Mesendoderm (in vitro differentiated cells): Measurements from ENCODE around the gene LRRC27.

Experiments used
- DNase-seq: peaks from one replicate; pipeline ENCODE4 v3.0.0; 2013
- H2AK5ac ChIP-seq: 2 replicates; pipeline ENCODE4 v1.6.1; 2013; ENCODE audit warnings: low read length, inconsistent platforms
- H2BK120ac ChIP-seq: 2 replicates; pipeline ENCODE4 v1.6.1; 2013; ENCODE audit warnings: low read depth, mild to moderate bottlenecking, low read length, moderate library complexity, mixed read lengths
- H2BK15ac ChIP-seq: replicated peaks from 2 replicates; pipeline ENCODE4 v1.6.1; 2013; ENCODE audit warnings: low read depth, mild to moderate bottlenecking, moderate library complexity
- H2BK5ac ChIP-seq: 2 replicates; pipeline ENCODE4 v1.6.1; 2013; ENCODE audit warnings: low read length, inconsistent platforms
- H3K18ac ChIP-seq: 2 replicates; pipeline ENCODE4 v1.6.1; 2013; ENCODE audit warnings: mild to moderate bottlenecking, low read length, mixed read lengths
- H3K23ac ChIP-seq: one replicate; pipeline ENCODE4 v1.6.1; 2013; ENCODE audit warnings: low read length
- H3K27ac ChIP-seq: 2 replicates; pipeline ENCODE4 v1.5.1; 2013; ENCODE audit warnings: low read depth, mild to moderate bottlenecking, inconsistent platforms, low read length, moderate library complexity
- H3K27me3 ChIP-seq: 2 replicates; pipeline ENCODE4 v1.6.1; 2013; ENCODE audit warnings: low read length, control low read depth, mild to moderate bottlenecking, inconsistent platforms; ENCODE audit not compliant: insufficient read depth, poor library complexity
- H3K36me3 ChIP-seq: 2 replicates; pipeline ENCODE4 v1.6.1; 2013; ENCODE audit warnings: low read length, inconsistent platforms; ENCODE audit not compliant: control insufficient read depth, insufficient read depth
- H3K4ac ChIP-seq: one replicate; pipeline ENCODE4 v1.6.1; 2013; ENCODE audit warnings: low read depth, mild to moderate bottlenecking, low read length, moderate library complexity
- H3K4me1 ChIP-seq: 2 replicates; pipeline ENCODE4 v1.6.1; 2013; ENCODE audit warnings: low read depth, low read length, inconsistent platforms; ENCODE audit not compliant: control insufficient read depth
- H3K4me2 ChIP-seq: 2 replicates; pipeline ENCODE4 v1.6.1; 2013; ENCODE audit warnings: low read length
- H3K4me3 ChIP-seq: 2 replicates; pipeline ENCODE4 v1.5.1; 2013; ENCODE audit warnings: mild to moderate bottlenecking, low read length
- H3K56ac ChIP-seq: one replicate; pipeline ENCODE4 v1.6.1; 2013; ENCODE audit warnings: low read length
- H3K79me1 ChIP-seq: 2 replicates; pipeline ENCODE4 v1.6.1; 2013; ENCODE audit warnings: low read length, inconsistent platforms
- H3K79me2 ChIP-seq: 2 replicates; pipeline ENCODE4 v1.6.1; 2013; ENCODE audit warnings: mild to moderate bottlenecking, low read length; ENCODE audit not compliant: control insufficient read depth, insufficient read depth
- H3K9ac ChIP-seq: 2 replicates; pipeline ENCODE4 v1.6.1; 2013; ENCODE audit warnings: low read length, inconsistent platforms
- H4K5ac ChIP-seq: one replicate; pipeline ENCODE4 v1.6.1; 2013; ENCODE audit warnings: low read length
- H4K8ac ChIP-seq: one replicate; pipeline ENCODE4 v1.6.1; 2013; ENCODE audit warnings: low read depth, mild to moderate bottlenecking, control low read depth, low read length, moderate library complexity
- WGBS: extraction: QIAGEN DNeasy Blood & Tissue Kit; methylation state at CpG from one replicate; pipeline ENCODE4 v1.1.7; 2013; ENCODE audit warnings: low lambda C conversion rate, missing lambda C conversion rate; ENCODE audit not compliant: insufficient coverage; ENCODE audit errors: extremely low coverage; 5-methylcytosine and 5-hydroxymethylcytosine counted together

The LRRC27 gene

GRCh38 chr10:132368881-132369635 is 37.1 kb downstream of the LRRC27 start:
- H2BK15ac ChIP-seq, result no peak overlapping the region
- no peak overlapping the region for H3K23ac ChIP-seq
- no peak overlapping the region for H3K4me3 ChIP-seq
- H2AK5ac ChIP-seq, result no peak overlapping the region
- no peak overlapping the region for H3K27ac ChIP-seq
- peaks cover 2% of the 10 kb centered on the region for H3K36me3 ChIP-seq
- H3K18ac ChIP-seq, result no peak overlapping the region
- H2BK120ac ChIP-seq, result no peak overlapping the region
- no peak overlapping the region for H3K9ac ChIP-seq
- DNase-seq, result no peak
- no peak overlapping the region for H2BK5ac ChIP-seq
- H3K4me1 ChIP-seq, result no peaks in the 10 kb centered on the region
- no peak overlapping the region for H3K56ac ChIP-seq
- H3K4ac ChIP-seq, result no peak overlapping the region
- H3K4me2 ChIP-seq, result no peak overlapping the region
- no peaks in the 10 kb centered on the region for H3K27me3 ChIP-seq
- H4K8ac ChIP-seq, result no peak overlapping the region
- H4K5ac ChIP-seq, result no peak overlapping the region
- no peaks in the 10 kb centered on the region for H3K79me1 ChIP-seq
- H3K79me2 ChIP-seq, result no peaks in the 10 kb centered on the region
- WGBS, result no CpG with 5 or more reads among the region's 9 CpGs

DNA sequence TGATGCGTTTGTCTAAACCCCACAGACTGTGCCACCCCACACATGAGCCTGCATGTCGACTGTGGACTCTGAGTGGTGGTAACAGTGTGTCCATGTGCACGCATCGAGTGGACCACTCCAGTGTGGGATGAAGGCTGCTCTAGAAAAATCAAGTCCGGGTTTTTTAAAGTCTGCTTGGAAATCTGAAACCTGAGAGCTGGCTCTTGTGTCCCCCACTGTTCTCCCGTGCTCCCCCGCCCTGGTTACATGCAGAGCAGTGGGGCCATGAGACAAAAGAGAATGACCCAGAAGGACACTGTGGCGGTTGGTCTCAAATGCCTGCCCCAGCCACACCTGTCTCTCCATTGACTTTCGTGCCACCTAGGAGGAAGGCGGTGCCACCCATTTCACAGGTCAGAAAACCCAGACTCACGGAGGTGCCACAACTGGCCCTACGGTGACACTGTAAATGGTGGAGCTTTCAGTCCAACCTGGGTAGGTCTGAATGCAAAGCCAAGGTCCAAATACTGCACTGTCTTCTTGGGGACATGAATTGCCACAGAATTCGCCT is 37.7 kb downstream of the LRRC27 start:
- Histone ChIP-seq H3K4ac (no peak overlapping the region), H3K79me2 (no peaks in the 10 kb centered on the region), H3K36me3 (no peaks in the 10 kb centered on the region), H3K27ac (no peak overlapping the region), H3K79me1 (no peaks in the 10 kb centered on the region), H3K4me2 (no peak overlapping the region), H4K5ac (no peak overlapping the region), H4K8ac (no peak overlapping the region), H3K23ac (no peak overlapping the region), H2AK5ac (no peak overlapping the region), H3K4me1 (no peaks in the 10 kb centered on the region), H3K9ac (no peak overlapping the region), H3K18ac (no peak overlapping the region), H3K56ac (no peak overlapping the region), H2BK15ac (no peak overlapping the region), H3K27me3 (no peaks in the 10 kb centered on the region), H3K4me3 (no peak overlapping the region), H2BK5ac (no peak overlapping the region), H2BK120ac (no peak overlapping the region)
- no CpG with 5 or more reads among the region's 13 CpGs for WGBS
- no peak for DNase-seq

DNA sequence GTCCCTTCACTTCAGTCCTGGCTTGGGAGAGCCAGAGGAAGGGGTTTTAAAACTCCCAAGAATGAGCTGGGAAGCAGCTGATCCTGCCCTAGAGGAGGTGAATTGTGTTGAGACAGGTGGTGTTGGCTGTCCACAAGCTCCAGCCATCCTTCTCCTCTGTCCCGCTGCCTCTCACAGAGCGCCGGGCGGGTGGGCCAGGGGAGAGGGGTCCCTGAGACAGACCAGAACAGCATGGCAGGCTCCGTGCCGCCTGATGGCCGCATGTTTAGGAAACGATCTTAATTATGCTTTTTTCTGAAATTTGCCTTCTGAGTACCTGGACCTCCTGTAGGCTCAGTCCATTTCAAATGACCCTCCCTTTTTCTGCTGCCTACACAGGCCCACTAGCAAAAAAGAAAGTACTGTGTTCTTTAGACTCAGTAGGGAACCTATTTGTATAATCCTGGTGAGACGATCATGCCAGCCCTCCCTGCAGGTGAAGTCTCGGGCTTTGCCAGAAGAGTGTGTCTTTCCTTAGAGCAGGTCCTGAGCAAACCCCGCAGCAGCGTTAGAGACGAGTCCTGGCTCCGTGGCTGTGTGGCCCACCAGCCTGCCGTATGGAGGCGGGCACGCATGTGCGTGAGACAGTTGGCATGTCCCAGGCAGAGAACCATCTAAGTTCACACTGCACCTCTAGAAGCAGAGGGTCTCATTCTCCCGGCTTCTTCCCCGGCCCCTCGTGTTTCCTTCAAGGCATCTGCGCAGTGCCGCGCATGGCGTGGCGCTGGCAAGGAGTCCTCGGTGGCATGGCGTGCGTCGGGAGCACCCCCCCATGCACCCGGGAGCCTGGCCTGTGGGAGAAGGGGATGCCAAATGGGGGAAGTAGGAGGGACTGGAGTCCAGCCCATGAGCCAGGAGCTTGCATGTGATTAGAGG is 38.7 kb downstream of the LRRC27 start:
- H3K18ac ChIP-seq, result no peak overlapping the region
- no peaks in the 10 kb centered on the region for H3K79me1 ChIP-seq
- no peak overlapping the region for H3K23ac ChIP-seq
- no CpG with 5 or more reads among the region's 31 CpGs for WGBS
- H2AK5ac ChIP-seq, result no peak overlapping the region
- H2BK5ac ChIP-seq, result no peak overlapping the region
- no peaks in the 10 kb centered on the region for H3K36me3 ChIP-seq
- DNase-seq, result no peak
- no peak overlapping the region for H4K8ac ChIP-seq
- H3K9ac ChIP-seq, result no peak overlapping the region
- H3K4me1 ChIP-seq, result no peaks in the 10 kb centered on the region
- no peak overlapping the region for H3K27ac ChIP-seq
- no peak overlapping the region for H3K4me2 ChIP-seq
- no peak overlapping the region for H3K4me3 ChIP-seq
- no peak overlapping the region for H3K56ac ChIP-seq
- no peaks in the 10 kb centered on the region for H3K27me3 ChIP-seq
- H3K79me2 ChIP-seq, result no peaks in the 10 kb centered on the region
- H3K4ac ChIP-seq, result no peak overlapping the region
- no peak overlapping the region for H2BK15ac ChIP-seq
- H2BK120ac ChIP-seq, result no peak overlapping the region
- no peak overlapping the region for H4K5ac ChIP-seq

DNA sequence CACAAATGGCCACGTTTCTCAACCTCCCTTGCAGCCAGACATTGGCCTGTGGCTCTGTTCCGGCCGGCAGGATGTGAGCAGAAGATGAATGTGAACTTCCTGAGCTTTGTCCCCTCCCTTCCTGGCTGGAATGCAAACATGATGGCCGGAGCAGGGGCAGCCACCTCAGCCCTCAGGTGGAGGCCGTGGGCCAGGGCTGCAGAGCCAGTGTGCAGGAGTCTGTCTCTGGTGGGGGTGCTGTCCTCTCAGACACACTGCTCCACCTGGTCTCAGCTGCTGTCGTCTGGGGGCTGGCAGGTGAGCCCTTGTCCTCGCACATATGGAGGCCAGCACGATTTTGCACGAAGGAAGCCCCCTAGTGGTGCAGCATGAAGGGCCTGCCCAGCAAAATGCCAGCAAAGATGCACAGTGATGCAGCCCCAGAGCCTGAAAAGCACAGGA is 39.7 kb downstream of the LRRC27 start:
- Histone ChIP-seq H2AK5ac (no peak overlapping the region), H3K79me2 (no peaks in the 10 kb centered on the region), H3K4me3 (no peak overlapping the region), H3K36me3 (no peaks in the 10 kb centered on the region), H3K27me3 (no peaks in the 10 kb centered on the region), H3K27ac (no peak overlapping the region), H3K4me1 (no peaks in the 10 kb centered on the region), H3K23ac (no peak overlapping the region), H2BK5ac (no peak overlapping the region), H4K5ac (no peak overlapping the region), H3K4ac (no peak overlapping the region), H3K56ac (no peak overlapping the region), H2BK15ac (no peak overlapping the region), H3K4me2 (no peak overlapping the region), H2BK120ac (no peak overlapping the region), H3K18ac (no peak overlapping the region), H3K9ac (no peak overlapping the region), H4K8ac (no peak overlapping the region), H3K79me1 (no peaks in the 10 kb centered on the region)
- no peak for DNase-seq
- WGBS, result no CpG with 5 or more reads among the region's 9 CpGs

DNA sequence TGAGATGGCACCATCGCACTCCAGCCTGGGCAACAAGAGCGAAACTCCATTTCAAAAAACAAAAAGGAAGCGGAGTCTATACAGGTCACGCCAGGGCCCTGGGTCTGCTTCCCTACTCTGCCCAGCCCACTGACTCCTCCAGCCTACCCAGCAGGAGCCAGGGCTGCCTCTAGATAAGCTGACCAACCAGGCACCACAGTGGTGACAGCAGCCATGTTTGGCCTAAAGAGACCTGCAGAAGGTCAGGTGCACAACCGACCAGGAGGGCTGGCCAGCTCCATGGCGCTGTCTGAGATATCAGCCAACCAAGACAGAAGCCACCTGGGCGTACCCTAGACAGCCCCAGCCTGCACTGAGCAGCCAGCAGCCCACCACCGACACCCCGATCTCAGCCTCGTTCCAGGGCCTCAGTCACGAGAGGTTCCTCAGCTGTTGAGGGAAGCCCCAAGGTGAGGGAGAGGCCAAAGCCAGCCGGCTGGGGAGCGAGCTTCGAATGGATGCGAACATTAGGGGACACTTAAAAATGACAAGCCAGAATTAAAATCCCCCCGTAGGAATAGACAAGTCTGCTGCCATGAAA is 40.6 kb downstream of the LRRC27 start:
- no peak overlapping the region for H3K4me2 ChIP-seq

More for the DNA sequence above, 40.6 kb downstream of the LRRC27 start:
- Histone ChIP-seq H4K8ac (no peak overlapping the region), H2BK120ac (no peak overlapping the region), H3K79me1 (no peaks in the 10 kb centered on the region), H3K27ac (no peak overlapping the region), H3K56ac (no peak overlapping the region), H2BK15ac (no peak overlapping the region), H3K36me3 (no peaks in the 10 kb centered on the region), H2BK5ac (no peak overlapping the region), H3K9ac (no peak overlapping the region), H3K4me3 (no peak overlapping the region), H3K18ac (no peak overlapping the region), H3K23ac (no peak overlapping the region), H3K4me1 (no peaks in the 10 kb centered on the region), H3K27me3 (no peaks in the 10 kb centered on the region), H4K5ac (no peak overlapping the region), H2AK5ac (no peak overlapping the region), H3K4ac (no peak overlapping the region), H3K79me2 (no peaks in the 10 kb centered on the region)
- no peak for DNase-seq
- WGBS, result no CpG with 5 or more reads among the region's 16 CpGs
